Astrocyte (in vitro differentiated cells and primary cell): ENCODE data around the gene EPO. TPM values are rescaled to one million over a fixed set of nuclear protein-coding genes. Genes with fewer than 3 reads are reported as not detected.

Experiments used
- DNase-seq: peaks from one replicate; pipeline ENCODE4 v3.0.0-alpha.2; 2010; ENCODE audit warnings: low read depth
- FAIRE-seq: peaks from 2 replicates; lab custom pipeline; 2011; peaks lifted over from hg19 to GRCh38; lab: Jason Lieb, UNC
- H2AFZ ChIP-seq: 2 replicates; pipeline ENCODE4 v1.6.0; 2012; ENCODE audit warnings: low read depth, low read length, inconsistent platforms
- H3K27ac ChIP-seq: 2 replicates; pipeline ENCODE4 v1.5.1; 2011; ENCODE audit warnings: low read depth, low read length, inconsistent platforms
- H3K27me3 ChIP-seq: 2 replicates; pipeline ENCODE4 v1.6.0; 2011; ENCODE audit warnings: low read length, inconsistent platforms; ENCODE audit not compliant: insufficient read depth
- H3K36me3 ChIP-seq: 2 replicates; pipeline ENCODE4 v1.5.1; 2011; ENCODE audit warnings: low read length, inconsistent platforms; ENCODE audit not compliant: insufficient read depth
- H3K4me1 ChIP-seq: 2 replicates; pipeline ENCODE4 v1.5.1; 2011; ENCODE audit warnings: low read length, inconsistent platforms; ENCODE audit not compliant: insufficient read depth
- H3K4me2 ChIP-seq: 2 replicates; pipeline ENCODE4 v1.6.0; 2012; ENCODE audit warnings: low read length, inconsistent platforms
- H3K4me3 ChIP-seq: 2 replicates; pipeline ENCODE4 v1.5.1; 2011; ENCODE audit warnings: low read depth, mild to moderate bottlenecking, low read length, inconsistent platforms; ENCODE audit not compliant: insufficient read depth
- H3K79me2 ChIP-seq: 2 replicates; pipeline ENCODE4 v1.6.0; 2012; ENCODE audit warnings: mild to moderate bottlenecking, low read length, inconsistent platforms; ENCODE audit not compliant: insufficient read depth
- H3K9ac ChIP-seq: 2 replicates; pipeline ENCODE4 v1.6.0; 2012; ENCODE audit warnings: mild to moderate bottlenecking, low read length, inconsistent platforms
- H3K9me3 ChIP-seq: 2 replicates; pipeline ENCODE4 v1.5.1; 2012; ENCODE audit warnings: low read depth, mild to moderate bottlenecking, low read length, inconsistent platforms; ENCODE audit not compliant: insufficient read depth
- H4K20me1 ChIP-seq: 2 replicates; pipeline ENCODE4 v1.6.0; 2012; ENCODE audit warnings: low read length, inconsistent platforms; ENCODE audit not compliant: insufficient read depth
- H3K27ac Mint-ChIP-seq: one replicate; pipeline ENCODE4 v1.8.0; 2021; ENCODE audit warnings: mild to moderate bottlenecking, mixed read lengths; ENCODE audit not compliant: unreplicated experiment
- H3K27me3 Mint-ChIP-seq: one replicate; pipeline ENCODE4 v1.8.0; 2021; ENCODE audit warnings: low read depth, mixed read lengths; ENCODE audit not compliant: unreplicated experiment
- H3K36me3 Mint-ChIP-seq: one replicate; pipeline ENCODE4 v1.8.0; 2021; ENCODE audit warnings: low read depth, mixed read lengths; ENCODE audit not compliant: unreplicated experiment
- H3K4me1 Mint-ChIP-seq: one replicate; pipeline ENCODE4 v1.8.0; 2021; ENCODE audit warnings: low read depth, mixed read lengths; ENCODE audit not compliant: unreplicated experiment
- H3K4me3 Mint-ChIP-seq: one replicate; pipeline ENCODE4 v1.8.0; 2021; ENCODE audit warnings: mild to moderate bottlenecking, moderate library complexity, mixed read lengths; ENCODE audit not compliant: unreplicated experiment
- H3K9me3 Mint-ChIP-seq: one replicate; pipeline ENCODE4 v1.8.0; 2021; ENCODE audit warnings: mild to moderate bottlenecking, mixed read lengths; ENCODE audit not compliant: unreplicated experiment
- EZH2 ChIP-seq: IDR thresholded peaks from 2 replicates; pipeline ENCODE4 v1.6.1; 2012; ENCODE audit warnings: mild to moderate bottlenecking, low read length, inconsistent platforms; ENCODE audit not compliant: insufficient read depth
- total RNA-seq: library from RNA; stranded (reverse); gene quantifications from 2 replicates; pipeline ENCODE4 v1.2.1, GENCODE V29; 2021
- TF ChIP-seq, protein P1 (sequence below): IDR thresholded peaks from 2 replicates; pipeline ENCODE4 v1.5.1; 2011; ENCODE audit warnings: low read depth, mild to moderate bottlenecking, inconsistent platforms, low read length, moderate library complexity; ENCODE audit not compliant: insufficient read depth

Gene EPO
- total RNA-seq, 1 donor from 2014 or later: not detected

DNA sequence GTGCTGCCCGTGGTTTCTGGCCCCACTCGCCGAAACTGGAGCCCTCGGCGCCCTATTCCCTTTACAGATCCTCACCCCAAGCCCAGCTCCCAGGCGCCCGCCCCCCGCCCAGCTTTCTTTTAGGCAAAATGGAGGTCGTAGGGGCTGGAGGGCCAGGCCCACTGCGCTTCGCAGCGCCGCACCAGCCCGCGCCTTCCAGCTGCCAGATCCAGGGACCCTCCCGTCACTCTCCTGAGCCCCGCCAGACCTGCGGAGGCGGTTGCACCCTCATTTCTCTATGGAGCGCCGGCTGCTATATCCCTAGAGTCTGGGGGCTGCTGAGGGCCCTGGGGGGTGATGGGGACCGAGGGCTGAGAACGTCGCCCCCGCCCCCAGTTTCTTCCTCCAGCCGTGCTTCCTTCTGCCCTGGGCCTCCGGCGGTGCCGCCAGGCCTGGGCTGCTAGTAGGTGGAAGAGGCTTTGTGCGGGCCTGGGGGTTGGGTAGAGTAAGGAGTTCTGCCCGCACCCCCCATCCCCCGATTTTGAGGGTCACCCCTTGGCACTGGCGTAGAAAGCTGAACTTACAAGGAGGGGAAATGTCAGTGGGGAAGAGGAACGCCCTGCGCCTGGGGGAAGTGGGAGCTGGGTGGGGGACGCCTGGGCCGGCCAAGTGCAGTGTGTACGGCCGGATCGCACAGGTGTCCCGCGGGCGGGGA is 45.7 kb upstream of the EPO start:
- H3K4me1 Mint-ChIP-seq: peaks cover 4% of the 10 kb centered on the region

DNA sequence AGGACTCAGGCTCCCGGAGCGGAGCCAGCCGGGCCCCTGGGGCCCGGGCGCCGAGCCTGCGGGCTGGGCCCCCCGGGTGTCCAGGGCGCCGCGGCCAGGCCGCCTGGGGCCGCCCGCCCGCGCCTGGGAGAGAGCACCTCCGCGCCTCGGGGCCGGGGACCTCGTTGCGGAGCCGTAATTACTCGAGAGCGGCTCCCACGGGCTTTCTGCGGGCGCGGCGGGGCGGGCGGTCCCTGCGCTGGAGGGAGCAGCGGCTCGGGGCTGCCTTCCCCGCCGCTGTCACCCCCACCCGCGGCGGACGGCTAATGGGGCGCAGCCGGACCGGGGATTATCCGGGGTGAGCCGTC is 45.2 kb upstream of the EPO start:
- Histone ChIP-seq H3K4me1 (peaks cover 5% of the 10 kb centered on the region), H2AFZ (no peak overlapping the region), H3K9me3 (no peaks in the 10 kb centered on the region), H3K27ac (peak overlapping the region; percentile 19), H4K20me1 (peaks cover 42% of the 10 kb centered on the region), H3K36me3 (no peaks in the 10 kb centered on the region), H3K27me3 (no peaks in the 10 kb centered on the region), H3K9ac (peak overlapping the region; percentile 92), H3K4me3 (peak overlapping the region; percentile 83), H3K79me2 (peaks cover 47% of the 10 kb centered on the region), H3K4me2 (peak overlapping the region; percentile 85)
- peak overlapping the region; percentile 90 for H3K4me3 Mint-ChIP-seq
- peaks cover 7% of the 10 kb centered on the region for H3K36me3 Mint-ChIP-seq
- no peaks in the 10 kb centered on the region for H3K9me3 Mint-ChIP-seq
- no peak overlapping the region for H3K27ac Mint-ChIP-seq
- FAIRE-seq: no peak
- no peak for DNase-seq
- TF ChIP-seq, protein P1, sequence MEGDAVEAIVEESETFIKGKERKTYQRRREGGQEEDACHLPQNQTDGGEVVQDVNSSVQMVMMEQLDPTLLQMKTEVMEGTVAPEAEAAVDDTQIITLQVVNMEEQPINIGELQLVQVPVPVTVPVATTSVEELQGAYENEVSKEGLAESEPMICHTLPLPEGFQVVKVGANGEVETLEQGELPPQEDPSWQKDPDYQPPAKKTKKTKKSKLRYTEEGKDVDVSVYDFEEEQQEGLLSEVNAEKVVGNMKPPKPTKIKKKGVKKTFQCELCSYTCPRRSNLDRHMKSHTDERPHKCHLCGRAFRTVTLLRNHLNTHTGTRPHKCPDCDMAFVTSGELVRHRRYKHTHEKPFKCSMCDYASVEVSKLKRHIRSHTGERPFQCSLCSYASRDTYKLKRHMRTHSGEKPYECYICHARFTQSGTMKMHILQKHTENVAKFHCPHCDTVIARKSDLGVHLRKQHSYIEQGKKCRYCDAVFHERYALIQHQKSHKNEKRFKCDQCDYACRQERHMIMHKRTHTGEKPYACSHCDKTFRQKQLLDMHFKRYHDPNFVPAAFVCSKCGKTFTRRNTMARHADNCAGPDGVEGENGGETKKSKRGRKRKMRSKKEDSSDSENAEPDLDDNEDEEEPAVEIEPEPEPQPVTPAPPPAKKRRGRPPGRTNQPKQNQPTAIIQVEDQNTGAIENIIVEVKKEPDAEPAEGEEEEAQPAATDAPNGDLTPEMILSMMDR: no peak
- no peak for TF ChIP-seq EZH2
- H3K4me1 Mint-ChIP-seq: peaks cover 4% of the 10 kb centered on the region
- H3K27me3 Mint-ChIP-seq: peaks cover 6% of the 10 kb centered on the region

More for the DNA sequence above, 45.7 kb upstream of the EPO start:
- FAIRE-seq: no peak
- Histone ChIP-seq H3K36me3 (no peaks in the 10 kb centered on the region), H3K4me2 (peak overlapping the region; percentile 85), H3K79me2 (peaks cover 47% of the 10 kb centered on the region), H2AFZ (no peak overlapping the region), H3K27ac (peak overlapping the region; percentile 50), H3K9ac (peak overlapping the region; percentile 92), H4K20me1 (peaks cover 37% of the 10 kb centered on the region), H3K4me3 (peak overlapping the region; percentile 83), H3K27me3 (no peaks in the 10 kb centered on the region), H3K9me3 (no peaks in the 10 kb centered on the region), H3K4me1 (peaks cover 5% of the 10 kb centered on the region)
- peak overlapping the region; percentile 83 for H3K27ac Mint-ChIP-seq
- H3K27me3 Mint-ChIP-seq: peaks cover 6% of the 10 kb centered on the region
- DNase-seq: no peak
- H3K9me3 Mint-ChIP-seq: no peaks in the 10 kb centered on the region
- H3K36me3 Mint-ChIP-seq: peaks cover 7% of the 10 kb centered on the region
- TF ChIP-seq, protein P1: no peak
- TF ChIP-seq EZH2: no peak
- H3K4me3 Mint-ChIP-seq: peak overlapping the region; percentile 90
